CD4-positive, alpha-beta T cell treated with Interleukin-2 at 100 ng/mL for 4 hours (primary cell): ENCODE data around the gene RAMAC.
A peak's percentile ranks its signal among the peaks of the same experiment; 100 is the strongest.
"Not testable (repeated sequence)": the region's sequence is repeated elsewhere in the genome, so short reads cannot be mapped to it uniquely, and the experiment has no call there.

Experiments
- DNase-seq: peaks from one replicate; pipeline ENCODE4 v3.0.0-alpha.2; 2020; ENCODE audit warnings: low spot score

RAMAC gene

DNA sequence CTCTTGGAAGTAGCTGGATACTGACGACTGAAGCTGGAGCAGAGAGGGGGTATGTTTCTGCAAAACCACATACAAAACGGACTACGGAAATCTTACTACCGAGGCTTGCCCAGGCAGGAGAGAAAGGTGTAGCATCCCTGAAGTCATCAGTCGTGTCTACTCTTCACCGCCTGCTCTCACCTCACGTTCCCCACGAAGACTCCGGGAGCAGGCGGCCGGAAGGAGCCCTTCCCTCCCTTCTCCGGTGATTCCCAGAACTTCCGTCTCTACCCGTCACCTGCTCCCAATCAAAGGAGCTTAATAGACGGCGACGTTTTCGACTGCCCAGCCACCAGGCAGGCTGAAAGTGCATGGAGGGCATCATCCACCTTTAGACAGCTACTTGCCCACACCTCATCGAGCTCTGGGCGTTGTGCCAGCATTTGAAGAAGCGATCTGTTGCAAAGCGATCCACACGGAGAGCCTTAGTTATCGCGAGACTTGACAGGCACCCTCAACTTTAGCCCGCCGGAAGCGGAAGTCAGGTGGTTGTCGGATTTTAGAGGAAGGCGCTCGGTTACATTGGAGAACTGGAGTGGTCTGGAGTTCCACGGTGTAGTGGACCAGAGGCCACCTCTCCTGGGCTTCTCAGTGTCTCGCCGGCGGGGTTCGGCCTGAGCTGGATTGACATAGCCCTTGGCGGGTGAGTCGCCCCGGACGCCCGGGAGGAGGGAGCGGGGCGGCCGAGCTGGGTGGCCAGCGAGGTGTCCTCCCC is at the start of gene RAMAC:
TSS of gene RAMAC (plus strand) at position 523 of the 754 bp plus-strand sequence. CDS start 2,809 bp downstream, outside the sequence.
- DNase-seq = peak; percentile 95

DNA sequence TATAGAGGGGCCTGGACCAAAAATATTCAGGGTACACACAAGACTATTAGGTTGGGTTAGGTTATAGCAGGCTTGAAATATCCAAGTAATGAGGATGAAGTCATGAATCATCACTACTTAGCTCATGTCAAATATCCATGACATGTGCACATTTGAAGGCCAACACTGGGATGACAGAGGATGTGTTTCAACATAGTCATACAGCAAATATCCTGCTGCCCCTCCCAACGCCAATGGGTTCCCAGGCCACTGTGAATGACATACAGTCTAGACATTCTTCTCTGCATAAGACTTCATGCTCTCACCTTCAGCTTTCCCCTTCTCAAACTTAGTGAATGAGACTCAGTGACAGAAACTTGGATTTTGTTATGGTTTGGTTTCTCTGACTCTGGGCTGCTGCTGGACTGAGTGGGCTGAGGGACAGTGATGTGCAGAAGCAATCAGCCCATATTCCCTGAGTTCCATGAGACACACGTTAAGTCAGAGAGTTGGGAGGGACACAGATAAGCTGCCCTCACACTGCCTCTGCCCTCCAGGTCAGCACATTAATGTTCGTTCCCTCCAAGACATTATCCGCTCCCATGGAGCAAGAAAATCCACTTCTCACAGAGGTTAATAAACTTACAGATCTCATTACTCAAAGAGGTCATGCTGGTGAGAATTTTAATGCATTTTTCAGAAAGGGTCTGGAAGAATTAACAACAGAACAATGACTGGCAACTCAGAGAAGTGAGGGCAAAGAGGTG is 48.9 kb upstream of the RAMAC start:
- DNase-seq = no peak

GRCh38 chr15:82937712-82938058 is 48.3 kb upstream of the RAMAC start:
- DNase-seq = no peak

DNA sequence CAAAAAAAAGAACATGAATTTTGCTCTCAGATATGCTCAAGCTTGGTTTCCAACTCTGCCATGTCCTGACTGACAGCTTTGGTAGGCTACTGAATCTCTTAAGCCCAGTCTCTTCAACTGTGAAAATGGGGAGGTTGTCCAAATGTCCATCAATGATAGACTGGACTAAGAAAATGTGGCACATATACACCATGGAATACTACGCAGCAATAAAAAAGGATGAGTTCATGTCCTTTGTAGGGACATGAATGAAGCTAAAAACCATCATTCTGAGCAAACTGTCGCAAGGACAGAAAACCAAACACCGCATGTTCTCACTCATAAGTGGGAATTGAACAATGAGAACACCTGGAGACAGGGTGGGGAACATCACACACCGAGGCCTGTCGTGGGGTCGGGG is 46.3 kb upstream of the RAMAC start:
- not testable (repeated sequence) for DNase-seq

- DNase-seq = no peak
Measured at GRCh38 chr15:82942691-82943090, 43.3 kb upstream of the RAMAC start.

GRCh38 chr15:82943176-82943575 is 42.8 kb upstream of the RAMAC start:
- DNase-seq = no peak

DNA sequence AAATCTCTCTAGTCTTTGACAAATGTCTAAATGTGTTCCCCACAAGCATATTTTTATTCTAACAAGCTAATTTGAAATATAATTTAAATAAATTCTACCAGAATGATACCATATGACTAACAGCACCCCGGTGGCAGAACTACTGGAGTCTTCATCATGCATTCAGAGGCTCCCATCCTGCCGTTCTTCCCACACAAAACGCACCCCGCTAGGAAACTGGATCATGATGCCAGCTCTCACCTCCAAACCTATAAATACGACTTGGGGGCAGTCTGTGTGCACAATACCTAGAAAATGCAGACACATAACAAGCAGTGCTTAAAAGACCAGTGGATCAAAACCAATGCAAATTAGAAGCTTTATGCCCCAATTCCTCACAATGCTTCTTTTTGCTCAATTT is 42.0 kb upstream of the RAMAC start:
- DNase-seq = no peak

GRCh38 chr15:82944821-82945220 is 41.2 kb upstream of the RAMAC start:
- no peak for DNase-seq

DNA sequence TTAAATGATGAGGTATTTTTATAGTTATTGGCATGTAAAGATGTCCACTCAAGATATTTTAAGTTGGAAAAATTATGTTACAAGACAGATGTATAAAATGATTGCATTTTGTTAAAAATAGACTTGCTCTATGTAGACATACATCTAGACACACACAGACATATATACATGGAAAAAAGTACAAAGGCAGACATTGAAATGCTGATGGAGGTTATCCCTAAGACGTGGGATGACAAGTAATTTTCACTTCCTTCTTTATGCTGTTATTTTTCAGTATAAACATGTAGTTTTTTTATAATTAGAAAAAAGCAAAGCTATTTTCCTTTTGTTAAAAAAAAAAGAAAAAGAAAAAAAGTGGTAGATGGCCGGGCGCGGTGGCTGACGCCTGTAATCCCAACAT is 40.7 kb upstream of the RAMAC start:
- no peak for DNase-seq

DNA sequence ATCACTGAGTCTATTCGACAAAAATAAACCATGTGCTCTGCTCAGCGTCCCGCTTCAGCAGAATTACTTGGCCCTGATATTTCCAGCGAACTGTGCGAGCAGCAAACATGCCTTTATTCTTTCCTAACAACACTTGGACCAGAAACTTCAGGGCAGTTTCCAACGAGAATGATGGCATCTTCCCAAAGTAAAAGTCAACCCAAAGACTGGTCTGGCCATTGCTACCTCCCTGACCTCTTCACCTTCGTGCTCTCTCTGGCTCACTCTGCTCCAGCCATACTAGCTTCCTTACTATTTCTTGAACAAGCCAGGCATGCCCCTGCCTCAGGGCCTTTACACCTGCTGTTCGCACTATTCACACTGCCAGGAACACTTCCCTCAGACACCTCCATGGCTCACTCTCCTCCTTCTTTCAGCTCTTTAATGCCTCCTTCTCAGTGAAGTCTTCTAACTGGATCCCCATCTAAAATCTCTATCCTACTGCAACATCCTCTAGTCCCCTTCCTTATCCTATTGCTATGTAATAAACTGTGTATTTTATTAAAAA is 39.8 kb upstream of the RAMAC start:
- DNase-seq = no peak

DNA sequence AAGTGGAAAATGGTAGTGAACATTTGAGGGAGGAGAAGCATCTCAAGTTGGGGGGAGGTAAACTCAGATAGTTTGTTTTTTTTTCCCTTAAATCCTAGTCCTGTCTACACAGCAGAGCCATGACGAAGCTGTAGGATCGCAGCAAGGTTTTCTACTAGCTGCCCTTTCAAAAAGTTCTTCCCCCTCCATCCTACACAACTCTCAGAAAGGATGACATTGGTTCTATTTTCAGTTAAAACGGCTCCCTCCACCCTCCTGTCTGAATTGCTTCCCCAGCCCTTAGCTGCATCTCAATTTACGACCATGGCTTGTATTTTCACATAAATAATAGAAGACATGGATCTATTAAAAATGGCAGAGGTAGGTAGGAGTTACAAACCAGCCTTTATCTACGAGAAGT is 35.7 kb upstream of the RAMAC start:
- DNase-seq = no peak

DNA sequence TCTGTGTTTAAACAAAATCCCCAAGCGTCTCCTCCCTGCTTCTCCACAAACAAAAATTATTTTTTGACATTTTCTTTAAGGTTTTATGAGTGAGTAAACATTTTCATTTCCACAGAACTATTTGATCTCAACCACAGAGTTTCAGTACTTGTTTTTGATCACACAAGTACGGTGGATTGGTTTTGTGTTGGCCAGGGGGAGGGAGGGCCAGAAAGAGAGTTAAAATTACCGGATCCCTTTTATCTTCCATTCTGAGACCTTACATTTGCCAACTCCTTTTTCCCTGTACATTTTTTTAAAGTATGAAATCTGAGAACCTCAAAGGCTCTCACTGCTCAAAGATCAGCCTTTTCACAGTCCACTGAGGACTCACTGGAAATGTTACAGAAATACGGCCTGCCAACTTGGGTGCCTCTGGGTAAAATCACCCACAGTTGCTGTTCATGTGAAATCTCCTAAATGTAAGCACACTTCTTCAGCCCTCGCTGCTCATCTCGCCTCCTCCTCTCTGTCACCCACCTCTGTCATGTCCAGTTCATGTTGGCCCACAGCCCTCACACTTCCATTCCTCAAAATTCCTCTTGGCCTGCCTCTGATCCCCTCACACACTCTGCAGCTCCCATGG is 35.2 kb upstream of the RAMAC start:
- DNase-seq = no peak

- no peak for DNase-seq
Measured at GRCh38 chr15:82951472-82952157, 34.4 kb upstream of the RAMAC start.

DNA sequence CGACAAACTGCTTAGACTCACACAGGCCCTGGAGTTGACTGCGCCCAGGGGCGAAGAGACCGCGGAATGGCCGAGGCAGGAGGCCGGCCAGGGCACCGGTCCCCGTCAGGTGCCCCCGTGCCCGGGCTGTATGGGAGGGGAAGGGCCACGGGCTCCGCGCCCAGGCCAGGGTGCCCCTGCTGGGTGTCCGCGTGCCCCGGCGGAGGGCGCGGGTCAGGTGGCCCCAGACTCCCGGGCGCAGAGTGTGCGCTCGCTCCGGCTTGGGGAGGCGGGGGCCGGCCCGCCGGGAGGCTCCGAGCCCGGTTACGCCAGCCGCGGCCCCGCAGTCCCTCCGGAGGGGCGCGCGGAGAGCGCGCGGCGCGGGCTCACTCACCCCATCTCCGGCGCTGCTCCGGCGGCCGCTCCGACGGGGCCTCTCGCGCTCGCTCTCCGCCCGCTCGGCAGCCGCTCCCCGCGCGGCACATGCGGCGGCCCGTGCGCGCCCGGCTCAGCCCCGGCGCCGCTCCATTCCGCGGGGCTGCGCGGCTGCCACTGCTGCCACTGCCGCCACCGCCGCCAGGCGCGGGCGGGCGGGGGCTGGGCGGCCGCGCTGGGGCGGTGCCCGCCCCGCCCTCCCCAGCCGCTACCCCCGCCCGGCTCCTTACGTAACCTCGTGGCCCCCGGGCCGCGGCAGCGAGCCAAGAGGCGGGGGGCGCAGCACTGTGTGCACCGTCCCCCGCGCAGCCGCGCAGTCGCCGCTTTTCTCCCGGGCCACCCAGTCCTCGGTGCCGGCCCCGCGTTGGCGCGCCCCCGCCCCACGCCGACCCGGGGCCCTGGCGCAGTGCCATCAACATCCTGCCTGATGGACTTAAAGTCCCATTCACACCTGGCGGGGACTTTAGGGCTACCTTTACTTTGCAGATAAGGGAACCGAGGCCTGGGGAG is 33.6 kb upstream of the RAMAC start, which contains the start of gene HOMER2:
TSS of gene HOMER2 (minus strand) at position 563 of the 924 bp plus-strand sequence. CDS start at position 378, 185 bp downstream.
- DNase-seq = no peak

GRCh38 chr15:82958638-82959037 is 27.4 kb upstream of the RAMAC start:
- DNase-seq = no peak

DNA sequence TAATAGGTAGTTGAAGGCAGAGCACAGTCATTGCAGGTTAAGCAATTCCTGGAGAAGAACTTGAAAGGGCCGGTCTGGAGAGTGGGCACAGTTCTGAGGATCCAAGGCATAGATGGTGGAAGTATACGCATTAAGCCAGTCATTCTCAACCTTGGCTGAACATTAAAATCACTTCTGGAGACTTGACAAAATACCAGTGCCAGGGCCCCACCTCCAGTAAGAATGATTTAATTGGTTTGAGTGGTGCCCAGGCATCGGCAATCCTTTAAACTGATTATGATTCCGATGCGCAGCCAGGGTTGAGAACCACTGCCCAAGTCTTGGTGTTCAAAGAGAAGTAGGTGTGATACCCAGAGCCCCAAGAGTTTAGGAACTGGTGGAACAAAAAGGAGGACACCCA is 26.6 kb upstream of the RAMAC start:
- DNase-seq = no peak

GRCh38 chr15:82960766-82961165 is 25.2 kb upstream of the RAMAC start:
- DNase-seq = no peak

- DNase-seq = no peak
Measured at GRCh38 chr15:82963471-82964341, 22.3 kb upstream of the RAMAC start.

GRCh38 chr15:82964890-82965289 is 21.1 kb upstream of the RAMAC start:
- no peak for DNase-seq

GRCh38 chr15:82966671-82967071 is 19.3 kb upstream of the RAMAC start:
- no peak for DNase-seq
